Endothelial cell of umbilical vein (primary cell): ENCODE measurements around the gene RPS19BP1. TPM values are rescaled to one million over a fixed set of nuclear protein-coding genes. Genes with fewer than 3 reads are reported as not detected.

ENCODE experiments used
- BruUV-seq: library from RNA; stranded (reverse); fragments of 400-500 nt; replicated peaks from 2 replicates; lab custom pipeline; 2021; lab: Mats Ljungman, UMichigan
- CTCF ChIA-PET: fragments of 300-600, 350-600 bp; sonication (Branson Sonifier 250); formaldehyde crosslinking; loops from one replicate; lab custom pipeline; 2021; ENCODE audit warnings: antibody characterized with exemption, inconsistent platforms; lab: Charles Lee
- POLR2A ChIA-PET: fragments of 300-600, 350-600 bp; sonication (Branson Sonifier 250); formaldehyde crosslinking; loops from one replicate; lab custom pipeline; 2021; ENCODE audit warnings: antibody characterized with exemption, inconsistent platforms; lab: Charles Lee
- DNase-seq: peaks from one replicate; pipeline ENCODE4 v3.0.0-alpha.2; 2011; ENCODE audit warnings: low read depth, low spot score
- FAIRE-seq: peaks from 2 replicates; lab custom pipeline; 2011; peaks lifted over from hg19 to GRCh38; lab: Jason Lieb, UNC
- H2AFZ ChIP-seq: 2 replicates; pipeline ENCODE4 v1.6.0; 2012; ENCODE audit warnings: low read depth, low read length, control low read depth, inconsistent platforms
- H3K27ac ChIP-seq: 2 replicates; pipeline ENCODE4 v1.5.1; 2011; ENCODE audit warnings: low read depth, mild to moderate bottlenecking, control low read depth, low read length, moderate library complexity; ENCODE audit not compliant: insufficient read depth
- H3K27me3 ChIP-seq, 2 experiments: 2 replicates each; pipeline versions ENCODE4 v1.6.0 to v1.6.1; 2011; ENCODE audit warnings: low read length in 2 of 2, mixed read lengths in 1 of 2; ENCODE audit not compliant: control insufficient read depth in 2 of 2, insufficient read depth in 2 of 2
- H3K36me3 ChIP-seq, 2 experiments: 2 replicates in 1 of 2; 3 replicates in 1 of 2; pipeline ENCODE4 v1.5.1; 2011; ENCODE audit warnings: low read length in 2 of 2, mild to moderate bottlenecking in 1 of 2, moderate library complexity in 1 of 2; ENCODE audit not compliant: control insufficient read depth in 2 of 2, insufficient read depth in 2 of 2; ENCODE audit errors: extremely low read depth in 1 of 2
- H3K4me1 ChIP-seq: 3 replicates; pipeline ENCODE4 v1.5.1; 2011; ENCODE audit warnings: mild to moderate bottlenecking, low read length; ENCODE audit not compliant: control insufficient read depth, insufficient read depth; ENCODE audit errors: extremely low read depth
- H3K4me2 ChIP-seq: 2 replicates; pipeline ENCODE4 v1.6.1; 2011; ENCODE audit warnings: low read length, control low read depth, mixed read lengths; ENCODE audit not compliant: insufficient read depth
- H3K4me3 ChIP-seq, 3 experiments: fragments of 200-600 bp in 1 of 3; sonication (generic), shearing (Covaris generic) in 1 of 3; replicated peaks in 1 of 3; 2 replicates each; pipeline ENCODE4 v1.5.1; 2011 to 2016; ENCODE audit warnings: control low read depth in 3 of 3, low read length in 3 of 3, mild to moderate bottlenecking in 2 of 3, inconsistent platforms in 1 of 3, low read depth in 1 of 3, moderate library complexity in 1 of 3; ENCODE audit not compliant: insufficient read depth in 1 of 3
- H3K79me2 ChIP-seq: 2 replicates; pipeline ENCODE4 v1.6.0; 2012; ENCODE audit warnings: low read length, inconsistent platforms; ENCODE audit not compliant: control insufficient read depth, insufficient read depth
- H3K9ac ChIP-seq: replicated peaks from 2 replicates; pipeline ENCODE3; 2011; ENCODE audit warnings: low read length, control low read depth; ENCODE audit not compliant: insufficient read depth; ENCODE audit errors: extremely low read depth
- H3K9me1 ChIP-seq: replicated peaks from 3 replicates; pipeline ENCODE4 v1.6.0; 2011; ENCODE audit warnings: mild to moderate bottlenecking, low read length; ENCODE audit not compliant: control insufficient read depth, insufficient read depth; ENCODE audit errors: extremely low read depth
- H3K9me3 ChIP-seq: replicated peaks from 2 replicates; pipeline ENCODE4 v1.5.1; 2012; ENCODE audit warnings: low read length, inconsistent platforms; ENCODE audit not compliant: control insufficient read depth, insufficient read depth
- H4K20me1 ChIP-seq: replicated peaks from 2 replicates; pipeline ENCODE3; 2011; ENCODE audit warnings: mild to moderate bottlenecking, low read length; ENCODE audit not compliant: control insufficient read depth, insufficient read depth; ENCODE audit errors: extremely low read depth
- CTCF ChIP-seq, 2 donors: IDR thresholded peaks; 1 replicate in 1 of 2; 2 replicates in 1 of 2; pipeline ENCODE4 v1.5.1; 2011; ENCODE audit warnings: low read length in 2 of 2, mild to moderate bottlenecking in 2 of 2, moderate library complexity in 2 of 2, control low read depth in 1 of 2, inconsistent platforms in 1 of 2, low read depth in 1 of 2; ENCODE audit not compliant: insufficient read depth in 1 of 2; ENCODE audit errors: extremely low read depth in 1 of 2
- EZH2 ChIP-seq: IDR thresholded peaks from 2 replicates; pipeline ENCODE4 v1.6.1; 2012; ENCODE audit warnings: borderline replicate concordance, low read depth, mild to moderate bottlenecking, moderate library complexity, low read length, inconsistent platforms; ENCODE audit not compliant: severe bottlenecking
- FOS ChIP-seq: IDR thresholded peaks from 2 replicates; pipeline ENCODE4 v1.6.1; 2011; ENCODE audit warnings: mild to moderate bottlenecking, low read length, moderate library complexity, borderline replicate concordance; ENCODE audit not compliant: insufficient read depth
- GATA2 ChIP-seq: IDR thresholded peaks from 2 replicates; pipeline ENCODE4 v1.7.0; 2011; ENCODE audit warnings: low read depth, mild to moderate bottlenecking, moderate library complexity, mixed read lengths, low read length; ENCODE audit not compliant: insufficient read length, insufficient read depth
- JUN ChIP-seq: IDR thresholded peaks from 2 replicates; pipeline ENCODE4 v1.6.1; 2011; ENCODE audit warnings: borderline replicate concordance, low read depth; ENCODE audit not compliant: insufficient read length, insufficient read depth
- MAX ChIP-seq: IDR thresholded peaks from 2 replicates; pipeline ENCODE4 v1.6.1; 2011; ENCODE audit not compliant: insufficient read depth, insufficient read length
- POLR2A ChIP-seq: IDR thresholded peaks from 2 replicates; pipeline ENCODE4 v1.6.1; 2012; ENCODE audit warnings: low read depth, mild to moderate bottlenecking, control low read depth, low read length
- POLR2AphosphoS5 ChIP-seq: IDR thresholded peaks from 2 replicates; pipeline ENCODE4 v1.6.1; 2012; ENCODE audit warnings: low read depth, mild to moderate bottlenecking, control low read depth, low read length, moderate library complexity; ENCODE audit not compliant: insufficient read depth
- dilution Hi-C: fragments of 300-500 bp; cut with MboI; formaldehyde crosslinking; loops from one replicate; pipeline ENCODE4 v1.15.0; 2019; ENCODE audit warnings: low sequenced_read_pairs; ENCODE audit not compliant: extremely low pct_ligation_motif_present
- intact Hi-C: fragments of 100-400 bp; cut with micrococcal nuclease; formaldehyde crosslinking; loops from one replicate; pipeline ENCODE4 v1.10.0; 2022
- polyA plus RNA-seq, 4 experiments: library from polyadenylated mRNA; depleted of rRNA in 3 of 4; stranded (reverse) in 3 of 4; unstranded in 1 of 4; fragments of >200 nt; gene quantifications; 2 replicates each; pipeline versions ENCODE4 v1.2.1 to v1.2.3, GENCODE V29; 2011 to 2012; ENCODE audit warnings: missing spikeins in 1 of 4
- total RNA-seq: library from RNA; stranded (reverse); gene quantifications from 2 replicates; pipeline ENCODE4 v1.2.3, GENCODE V29; 2021

The RPS19BP1 gene
- total and polyA plus RNA-seq, 2 donors (not counting 3 experiments of a cell fraction or from before 2014, with no cell fraction given): 66.6 to 84.3 TPM

- Histone ChIP-seq H3K4me1 (peaks cover 30% of the 10 kb centered on the region), H2AFZ (no peak overlapping the region), H3K4me3 (no peak overlapping the region), H3K36me3 (peaks cover 5 to 18% of the 10 kb centered on the region in 2 experiments), H3K4me2 (no peak overlapping the region), H3K9me3 (no peaks in the 10 kb centered on the region), H3K79me2 (peaks cover 55% of the 10 kb centered on the region), H3K9ac (no peak overlapping the region), H3K27me3 (no peaks in the 10 kb centered on the region), H4K20me1 (no peaks in the 10 kb centered on the region), H3K27ac (no peak overlapping the region), H3K9me1 (no peaks in the 10 kb centered on the region)
- ChIA-PET POLR2A (interaction anchor here (0.7 to 1.6 kb wide), 2 partner anchors 33 to 505 kb away, joined by 6 to 8 read pairs; no protein-coding TSS in a partner anchor), CTCF (interaction anchor here (1.8 to 6.4 kb wide), 2 partner anchors 12 to 29 kb away, joined by 5 to 130 read pairs; no protein-coding TSS in a partner anchor)
- FAIRE-seq (no peak), DNase-seq (no peak)
- no TSS peak for BruUV-seq
- intact Hi-C loops: loop anchor here (10.0 kb wide), 2 partner anchors 272 to 352 kb away; no protein-coding TSS in a partner anchor
- TF ChIP-seq GATA2 (no peak), POLR2A (peak; percentile 47), MAX (no peak), POLR2AphosphoS5 (peak; percentile 26), FOS (no peak)
- dilution Hi-C loops: no loop called here
Observed at GRCh38 chr22:39526736-39527171, 5.8 kb downstream of the RPS19BP1 start.

- H2AFZ ChIP-seq: no peak overlapping the region
- H3K9me3 ChIP-seq: no peaks in the 10 kb centered on the region
- intact Hi-C loops: loop anchor here (10.0 kb wide), 2 partner anchors 271 to 351 kb away; no protein-coding TSS in a partner anchor
- TF ChIP-seq POLR2A (no peak), GATA2 (no peak), EZH2 (no peak), CTCF (IDR thresholded peaks at IDR 0.05; ENCODE audit: extremely low read depth in 1 of 2, insufficient read depth in 1 of 2, low read depth in 1 of 2, low read length in 2 of 2) (no peak), FOS (no peak), POLR2AphosphoS5 (no peak), MAX (no peak), JUN (no peak)
- H3K4me3 ChIP-seq: no peak overlapping the region
- peaks cover 19% of the 10 kb centered on the region for H3K4me1 ChIP-seq
- peaks cover 5 to 24% of the 10 kb centered on the region in 2 experiments for H3K36me3 ChIP-seq
- ChIA-PET CTCF (interaction anchor here (1.4 to 2.5 kb wide), 3 partner anchors 11 to 499 kb away, joined by 4 to 17 read pairs (median 12); no protein-coding TSS in a partner anchor), POLR2A (interaction anchor here (0.7 to 1.6 kb wide), 2 partner anchors 32 to 126 kb away, joined by 3 to 6 read pairs; partner anchors contain the start of gene TAB1)
- no peak overlapping the region for H3K9ac ChIP-seq
- FAIRE-seq: no peak
- H3K27me3 ChIP-seq: no peaks in the 10 kb centered on the region
- no peak overlapping the region for H3K27ac ChIP-seq
- H3K4me2 ChIP-seq: no peak overlapping the region
- BruUV-seq: no TSS peak
- H3K79me2 ChIP-seq: peaks cover 57% of the 10 kb centered on the region
- dilution Hi-C loops: no loop called here
- H4K20me1 ChIP-seq: no peaks in the 10 kb centered on the region
- DNase-seq: no peak
- no peaks in the 10 kb centered on the region for H3K9me1 ChIP-seq
Observed at GRCh38 chr22:39525658-39525975, 6.9 kb downstream of the RPS19BP1 start.
